Mesenchymal stem cell (in vitro differentiated cells and primary cell): Measurements from ENCODE around the gene PRKCB.
"Not testable (repeated sequence)": the region's sequence is repeated elsewhere in the genome, so short reads cannot be mapped to it uniquely, and the experiment has no call there.

Experiments
- DNase-seq: peaks from one replicate; pipeline ENCODE4 v3.0.0-alpha.2; 2013
- H2AFZ ChIP-seq: one replicate; pipeline ENCODE4 v1.6.1; 2013; ENCODE audit warnings: low read depth, mild to moderate bottlenecking, control low read depth, inconsistent platforms, low read length, moderate library complexity
- H2AK5ac ChIP-seq: 2 replicates; pipeline ENCODE4 v1.6.1; 2013; ENCODE audit warnings: low read length, moderate library complexity, mild to moderate bottlenecking, inconsistent platforms; ENCODE audit not compliant: severe bottlenecking
- H2BK120ac ChIP-seq: one replicate; pipeline ENCODE4 v1.6.1; 2013; ENCODE audit warnings: low read depth, mild to moderate bottlenecking, inconsistent platforms, low read length, moderate library complexity
- H2BK12ac ChIP-seq, 2 experiments: one replicate each; pipeline ENCODE4 v1.6.1; 2013; ENCODE audit warnings: inconsistent platforms in 2 of 2, low read length in 2 of 2, mild to moderate bottlenecking in 2 of 2, moderate library complexity in 2 of 2, control low read depth in 1 of 2
- H2BK15ac ChIP-seq: one replicate; pipeline ENCODE4 v1.6.1; 2013; ENCODE audit warnings: mild to moderate bottlenecking, low read depth, inconsistent platforms; ENCODE audit not compliant: poor library complexity, severe bottlenecking
- H2BK5ac ChIP-seq: 2 replicates; pipeline ENCODE4 v1.6.1; 2013; ENCODE audit warnings: low read depth, mild to moderate bottlenecking, low read length, control low read depth, inconsistent platforms; ENCODE audit not compliant: poor library complexity, severe bottlenecking
- H3K14ac ChIP-seq, 2 experiments: one replicate each; pipeline ENCODE4 v1.6.1; 2013; ENCODE audit warnings: inconsistent platforms in 2 of 2, low read length in 2 of 2, control low read depth in 1 of 2, mild to moderate bottlenecking in 1 of 2, moderate library complexity in 1 of 2
- H3K18ac ChIP-seq, 2 experiments: one replicate each; pipeline ENCODE4 v1.6.1; 2013; ENCODE audit warnings: inconsistent platforms in 2 of 2, low read length in 2 of 2, control low read depth in 1 of 2, low read depth in 1 of 2, mild to moderate bottlenecking in 1 of 2
- H3K23ac ChIP-seq, 2 experiments: one replicate each; pipeline ENCODE4 v1.6.1; 2013; ENCODE audit warnings: inconsistent platforms in 2 of 2, low read length in 2 of 2, mild to moderate bottlenecking in 2 of 2, moderate library complexity in 2 of 2, control low read depth in 1 of 2
- H3K27ac ChIP-seq: 2 replicates; pipeline ENCODE4 v1.5.1; 2013; ENCODE audit warnings: mild to moderate bottlenecking, moderate library complexity, low read length, control low read depth, inconsistent platforms; ENCODE audit not compliant: poor library complexity, severe bottlenecking
- H3K27me3 ChIP-seq, 2 experiments: 2 replicates each; pipeline versions ENCODE4 v1.6.1 to v1.7.0; 2013; ENCODE audit warnings: low read length in 2 of 2, mild to moderate bottlenecking in 2 of 2, moderate library complexity in 2 of 2, control low read depth in 1 of 2, inconsistent platforms in 1 of 2; ENCODE audit not compliant: control insufficient read depth in 1 of 2, insufficient read depth in 1 of 2
- H3K36me3 ChIP-seq, 2 experiments: 2 replicates each; pipeline versions ENCODE4 v1.6.1 to v1.7.0; 2013; ENCODE audit warnings: low read length in 2 of 2, control low read depth in 1 of 2, inconsistent platforms in 1 of 2, low read depth in 1 of 2, mild to moderate bottlenecking in 1 of 2; ENCODE audit not compliant: insufficient read depth in 2 of 2, control insufficient read depth in 1 of 2
- H3K4ac ChIP-seq, 2 experiments: one replicate each; pipeline ENCODE4 v1.6.1; 2013; ENCODE audit warnings: inconsistent platforms in 2 of 2, low read length in 2 of 2, mild to moderate bottlenecking in 2 of 2, moderate library complexity in 2 of 2, control low read depth in 1 of 2, low read depth in 1 of 2
- H3K4me1 ChIP-seq: 2 replicates; pipeline ENCODE4 v1.6.1; 2013; ENCODE audit warnings: low read depth, low read length, control low read depth; ENCODE audit not compliant: control insufficient read depth, insufficient read depth
- H3K4me2 ChIP-seq: 2 replicates; pipeline ENCODE4 v1.6.1; 2013; ENCODE audit warnings: low read length, mild to moderate bottlenecking, inconsistent platforms; ENCODE audit not compliant: poor library complexity, severe bottlenecking
- H3K4me3 ChIP-seq, 2 experiments: 2 replicates each; pipeline versions ENCODE4 v1.5.1 to v1.7.0; 2013; ENCODE audit warnings: low read length in 2 of 2, mild to moderate bottlenecking in 2 of 2, control low read depth in 1 of 2, low read depth in 1 of 2; ENCODE audit not compliant: insufficient read depth in 1 of 2
- H3K79me1 ChIP-seq: replicated peaks from 2 replicates; pipeline ENCODE4 v1.6.1; 2013; ENCODE audit warnings: mild to moderate bottlenecking, control low read depth, low read length, inconsistent platforms; ENCODE audit not compliant: poor library complexity, severe bottlenecking
- H3K9ac ChIP-seq: 2 replicates; pipeline ENCODE4 v1.7.0; 2013; ENCODE audit warnings: mild to moderate bottlenecking, low read length, moderate library complexity
- H3K9me3 ChIP-seq: 2 replicates; pipeline ENCODE4 v1.7.0; 2013; ENCODE audit warnings: mild to moderate bottlenecking, low read length; ENCODE audit not compliant: control insufficient read depth
- H4K8ac ChIP-seq: one replicate; pipeline ENCODE4 v1.6.1; 2013; ENCODE audit warnings: inconsistent platforms, mild to moderate bottlenecking, low read length, moderate library complexity
- H4K91ac ChIP-seq: one replicate; pipeline ENCODE4 v1.6.1; 2013; ENCODE audit warnings: mild to moderate bottlenecking, low read length, inconsistent platforms
- WGBS: methylation state at CpG from one replicate; pipeline ENCODE4 v1.1.7; 2013; ENCODE audit warnings: mixed read lengths; 5-methylcytosine and 5-hydroxymethylcytosine counted together

PRKCB gene

DNA sequence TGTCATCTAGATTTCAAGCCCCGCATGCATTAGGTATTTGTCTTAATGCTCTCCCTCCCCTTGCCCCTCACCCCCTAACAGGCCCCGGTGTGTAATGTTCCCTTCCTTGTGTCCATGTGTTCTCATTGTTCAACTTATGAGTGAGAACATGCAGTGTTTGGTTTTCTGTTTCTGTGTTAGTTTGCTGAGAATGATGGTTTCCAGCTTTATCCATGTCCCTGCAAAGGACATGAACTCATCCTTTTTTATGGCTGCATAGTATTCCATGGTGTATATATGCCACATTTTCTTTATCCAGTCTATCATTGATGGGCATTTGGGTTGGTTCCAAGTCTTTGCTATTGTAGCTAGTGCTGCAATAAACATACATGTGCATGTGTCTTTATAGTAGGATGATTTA lies 269.7 kb downstream of the PRKCB start:
- H4K8ac ChIP-seq, H3K36me3 ChIP-seq, H3K9me3 ChIP-seq, H2BK15ac ChIP-seq, H3K4me2 ChIP-seq, H3K14ac ChIP-seq, H3K4ac ChIP-seq, H3K4me1 ChIP-seq, H3K18ac ChIP-seq, H3K79me1 ChIP-seq, H3K4me3 ChIP-seq, H3K23ac ChIP-seq, H2BK120ac ChIP-seq, H2BK12ac ChIP-seq, H2AK5ac ChIP-seq, H3K27me3 ChIP-seq, H3K27ac ChIP-seq, H4K91ac ChIP-seq, H3K9ac ChIP-seq, H2BK5ac ChIP-seq, H2AFZ ChIP-seq, DNase-seq: not testable (repeated sequence)
- WGBS, result 80% methylated on average over 1 of the region's 2 CpGs

DNA sequence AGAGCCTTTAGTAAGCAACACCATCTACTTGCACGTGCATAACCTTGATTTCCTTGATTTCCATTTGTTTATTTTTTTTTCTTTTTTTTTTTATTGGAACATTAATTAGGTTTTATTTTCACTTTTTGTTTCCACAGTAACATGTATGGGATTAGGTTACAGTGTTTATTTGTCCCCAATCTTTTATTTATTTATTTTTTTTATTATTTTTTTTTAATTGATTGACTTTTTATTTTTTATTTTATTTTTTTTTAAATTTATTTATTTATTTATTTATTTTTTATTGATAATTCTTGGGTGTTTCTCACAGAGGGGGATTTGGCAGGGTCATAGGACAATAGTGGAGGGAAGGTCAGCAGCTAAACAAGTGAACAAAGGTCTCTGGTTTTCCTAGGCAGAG lies 272.3 kb downstream of the PRKCB start:
- H4K91ac ChIP-seq, DNase-seq, H3K9me3 ChIP-seq, H2BK12ac ChIP-seq, H2BK5ac ChIP-seq, H2AFZ ChIP-seq, H2AK5ac ChIP-seq, H3K36me3 ChIP-seq, H3K79me1 ChIP-seq, H2BK15ac ChIP-seq, H3K4me3 ChIP-seq, H3K23ac ChIP-seq, H3K9ac ChIP-seq, H3K4me1 ChIP-seq, H3K14ac ChIP-seq, H3K18ac ChIP-seq, H3K27ac ChIP-seq, H3K4ac ChIP-seq, H4K8ac ChIP-seq, H2BK120ac ChIP-seq, H3K27me3 ChIP-seq, H3K4me2 ChIP-seq: not testable (repeated sequence)
- WGBS, result no CpG with 5 or more reads among the region's 1 CpG

DNA sequence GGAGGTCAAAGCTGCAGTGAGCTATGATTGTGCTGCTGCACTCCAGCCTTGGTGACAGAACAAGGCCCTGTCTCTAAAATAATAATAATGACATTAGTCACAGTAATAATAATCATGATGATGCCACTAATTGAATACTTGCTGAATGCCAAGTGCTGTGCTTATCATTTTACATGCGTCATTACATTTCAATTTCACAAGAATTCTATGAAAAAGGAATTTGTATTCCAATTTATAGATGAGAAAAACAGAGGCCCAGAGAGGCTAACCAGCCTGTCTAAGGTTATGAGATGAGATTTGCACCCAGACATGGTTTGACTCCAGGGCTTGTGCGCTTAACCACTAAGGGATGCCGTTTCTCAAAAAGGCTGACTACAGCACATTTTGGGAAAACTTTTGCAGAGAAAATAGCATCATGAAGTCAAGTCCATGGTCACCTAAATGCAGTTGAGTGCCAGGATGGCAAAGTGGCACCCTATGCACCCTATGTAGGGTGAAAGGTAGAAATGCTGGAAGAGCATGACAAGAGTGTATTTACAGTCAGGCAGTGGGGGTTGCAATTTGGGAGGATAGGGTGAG lies 276.0 kb downstream of the PRKCB start:
- WGBS, result 84% methylated on average over 2 of the region's 3 CpGs
- H2BK15ac ChIP-seq, result no peak overlapping the region

DNA sequence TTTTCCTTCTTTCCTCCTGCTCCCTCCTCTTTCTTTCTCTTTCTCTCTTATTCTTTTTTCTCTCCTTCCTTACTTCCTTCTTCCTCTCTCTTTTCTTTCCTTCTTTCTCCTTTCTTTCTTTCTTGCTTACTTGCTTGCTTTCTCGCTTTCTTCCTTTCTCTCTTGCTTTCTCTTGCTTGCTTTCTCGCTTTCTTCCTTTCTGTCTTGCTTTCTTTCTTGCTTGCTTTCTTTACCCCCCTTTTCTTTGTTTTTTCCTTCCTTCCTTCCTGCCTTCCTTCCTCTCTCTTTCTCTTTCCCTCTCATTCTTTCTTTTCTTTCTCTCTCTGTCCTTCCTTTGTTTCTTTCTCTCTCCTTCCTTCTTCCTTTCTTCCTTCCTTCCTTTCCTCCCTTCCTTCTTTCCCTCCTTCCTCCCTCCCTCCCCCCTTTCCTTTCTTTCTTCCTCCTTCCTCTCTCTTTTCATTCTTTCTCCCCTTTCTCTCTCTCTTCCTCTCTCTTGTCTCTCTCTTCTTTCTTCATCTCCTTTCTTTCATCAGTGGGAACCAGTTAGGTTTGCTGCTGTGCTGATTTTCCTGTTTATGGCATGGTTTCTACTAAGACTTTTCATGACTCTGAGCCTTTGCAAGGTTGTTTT lies 277.4 kb downstream of the PRKCB start:
- no peak overlapping the region for H3K4ac ChIP-seq
- H3K27ac ChIP-seq, result no peak overlapping the region
- no peak overlapping the region for H2BK120ac ChIP-seq
- H3K14ac ChIP-seq, result no peak overlapping the region
- no peak overlapping the region for H2AFZ ChIP-seq
- H3K23ac ChIP-seq, result no peak overlapping the region
- H3K36me3 ChIP-seq, result no peaks in the 10 kb centered on the region
- H3K27me3 ChIP-seq, result no peaks in the 10 kb centered on the region
- peaks cover 3% of the 10 kb centered on the region for H3K9me3 ChIP-seq
- H4K91ac ChIP-seq, result no peak overlapping the region
- no peak overlapping the region for H4K8ac ChIP-seq
- no peaks in the 10 kb centered on the region for H3K79me1 ChIP-seq
- no peak overlapping the region for H2BK5ac ChIP-seq
- no peak overlapping the region for H3K18ac ChIP-seq
- no peak overlapping the region for H3K4me2 ChIP-seq
- WGBS, result 61% methylated on average over 2 of the region's 2 CpGs
- no peak overlapping the region for H2BK15ac ChIP-seq
- H2AK5ac ChIP-seq, result no peak overlapping the region
- DNase-seq, result no peak
- no peak overlapping the region for H3K4me3 ChIP-seq
- H3K9ac ChIP-seq, result no peak overlapping the region
- H3K4me1 ChIP-seq, result no peaks in the 10 kb centered on the region
- H2BK12ac ChIP-seq, result no peak overlapping the region

More for the DNA sequence above, 276.0 kb downstream of the PRKCB start:
- Histone ChIP-seq H2BK5ac (no peak overlapping the region), H2BK120ac (no peak overlapping the region), H3K14ac (no peak overlapping the region), H2AK5ac (no peak overlapping the region), H3K4me3 (no peak overlapping the region), H3K36me3 (no peaks in the 10 kb centered on the region), H2BK12ac (no peak overlapping the region), H4K8ac (no peak overlapping the region), H4K91ac (no peak overlapping the region), H3K4me2 (no peak overlapping the region), H2AFZ (no peak overlapping the region), H3K9ac (no peak overlapping the region), H3K4me1 (no peaks in the 10 kb centered on the region), H3K4ac (no peak overlapping the region), H3K18ac (no peak overlapping the region), H3K27ac (no peak overlapping the region), H3K79me1 (no peaks in the 10 kb centered on the region), H3K23ac (no peak overlapping the region), H3K27me3 (no peaks in the 10 kb centered on the region), H3K9me3 (peaks cover 3% of the 10 kb centered on the region)
- no peak for DNase-seq
